ENCODE data around the gene ASTL. TPM values are rescaled to one million over a fixed set of nuclear protein-coding genes. Genes with fewer than 3 reads are reported as not detected.

ASTL gene
- total RNA-seq, 1 experiment from 2014 or later, result 0.23 TPM

GRCh38 chr2:96170626-96171025 lies 32.3 kb upstream of the ASTL start:
- intact Hi-C loops (cut with micrococcal nuclease; ENCODE audit: unreplicated experiment), result loop anchor here (10.0 kb wide), 1 partner anchor 146 kb away; no protein-coding TSS in a partner anchor
- Histone ChIP-seq H3K9me3 (peaks cover 3% of the 10 kb centered on the region), H3K36me3 (ENCODE audit: control insufficient read depth, insufficient read depth, low read length) (no peaks in the 10 kb centered on the region), H3K27me3 (replicated peaks; ENCODE audit: control insufficient read depth, insufficient read depth, low read length) (no peaks in the 10 kb centered on the region), H3K4me1 (no peaks in the 10 kb centered on the region), H3K4me3 (ENCODE audit: low read depth, low read length) (no peak overlapping the region)
- Mint-ChIP-seq H3K27me3 (ENCODE audit: insufficient read depth, unreplicated experiment) (no peaks in the 10 kb centered on the region), H3K36me3 (ENCODE audit: insufficient read depth, unreplicated experiment) (peaks cover 9% of the 10 kb centered on the region), H3K4me1 (ENCODE audit: low read depth, unreplicated experiment) (no peaks in the 10 kb centered on the region), H3K4me3 (ENCODE audit: unreplicated experiment) (no peak overlapping the region), H3K9me3 (ENCODE audit: unreplicated experiment) (no peaks in the 10 kb centered on the region), H3K27ac (ENCODE audit: unreplicated experiment) (no peak overlapping the region)
- POLR2A ChIA-PET, result no interaction called here
- no TSS peak for BruUV-seq (replicated peaks)
- TF ChIP-seq CTCF (IDR thresholded peaks at IDR 0.05; ENCODE audit: insufficient read depth in 1 of 2, low read depth in 1 of 2, low read length in 1 of 2, severe bottlenecking in 1 of 2, unreplicated experiment in 1 of 2), result no peak
- no peak for DNase-seq
- CTCF ChIA-PET, result no interaction called here

- no peak for DNase-seq
- POLR2A ChIA-PET, result no interaction called here
- H3K9me3 Mint-ChIP-seq (ENCODE audit: unreplicated experiment), result no peaks in the 10 kb centered on the region
- H3K4me1 ChIP-seq, result no peaks in the 10 kb centered on the region
- H3K27me3 ChIP-seq (replicated peaks; ENCODE audit: control insufficient read depth, insufficient read depth, low read length), result no peaks in the 10 kb centered on the region
- no peak overlapping the region for H3K4me3 ChIP-seq (ENCODE audit: low read depth, low read length)
- H3K36me3 ChIP-seq (ENCODE audit: control insufficient read depth, insufficient read depth, low read length), result no peaks in the 10 kb centered on the region
- H3K27me3 Mint-ChIP-seq (ENCODE audit: insufficient read depth, unreplicated experiment), result no peaks in the 10 kb centered on the region
- H3K36me3 Mint-ChIP-seq (ENCODE audit: insufficient read depth, unreplicated experiment), result peaks cover 9% of the 10 kb centered on the region
- no TSS peak for BruUV-seq (replicated peaks)
- intact Hi-C loops (cut with micrococcal nuclease; ENCODE audit: unreplicated experiment), result loop anchor here (10.0 kb wide), 1 partner anchor 145 kb away; no protein-coding TSS in a partner anchor
- CTCF ChIA-PET, result no interaction called here
- no peaks in the 10 kb centered on the region for H3K4me1 Mint-ChIP-seq (ENCODE audit: low read depth, unreplicated experiment)
- no peak overlapping the region for H3K27ac Mint-ChIP-seq (ENCODE audit: unreplicated experiment)
- no peak overlapping the region for H3K4me3 Mint-ChIP-seq (ENCODE audit: unreplicated experiment)
- no peak for TF ChIP-seq CTCF (IDR thresholded peaks at IDR 0.05; ENCODE audit: insufficient read depth in 1 of 2, low read depth in 1 of 2, low read length in 1 of 2, severe bottlenecking in 1 of 2, unreplicated experiment in 1 of 2)
- H3K9me3 ChIP-seq, result peaks cover 3% of the 10 kb centered on the region
These were observed 31.7 kb upstream of the ASTL start for GRCh38 chr2:96169868-96170507.

- Histone ChIP-seq H3K9me3 (peaks cover 3% of the 10 kb centered on the region), H3K27me3 (replicated peaks; ENCODE audit: control insufficient read depth, insufficient read depth, low read length) (no peaks in the 10 kb centered on the region), H3K4me1 (no peaks in the 10 kb centered on the region), H3K4me3 (ENCODE audit: low read depth, low read length) (no peak overlapping the region), H3K36me3 (ENCODE audit: control insufficient read depth, insufficient read depth, low read length) (no peaks in the 10 kb centered on the region)
- BruUV-seq (replicated peaks), result no TSS peak
- ChIA-PET POLR2A (no interaction called here), CTCF (no interaction called here)
- Mint-ChIP-seq H3K4me3 (ENCODE audit: unreplicated experiment) (no peak overlapping the region), H3K27me3 (ENCODE audit: insufficient read depth, unreplicated experiment) (no peaks in the 10 kb centered on the region), H3K27ac (ENCODE audit: unreplicated experiment) (no peak overlapping the region), H3K4me1 (ENCODE audit: low read depth, unreplicated experiment) (no peaks in the 10 kb centered on the region), H3K9me3 (ENCODE audit: unreplicated experiment) (no peaks in the 10 kb centered on the region), H3K36me3 (ENCODE audit: insufficient read depth, unreplicated experiment) (peaks cover 9% of the 10 kb centered on the region)
- TF ChIP-seq CTCF (IDR thresholded peaks at IDR 0.05; ENCODE audit: insufficient read depth in 1 of 2, low read depth in 1 of 2, low read length in 1 of 2, severe bottlenecking in 1 of 2, unreplicated experiment in 1 of 2), result no peak
- no peak for DNase-seq
- intact Hi-C loops (cut with micrococcal nuclease; ENCODE audit: unreplicated experiment), result no loop called here
These were observed 29.2 kb upstream of the ASTL start for GRCh38 chr2:96167407-96168013.
